GM21360 (cell line): ENCODE results near the gene YPEL1.
A peak's percentile ranks its signal among the peaks of the same experiment; 100 is the strongest.

Experiments used
- ATAC-seq: cut with Tn5 transposase; IDR thresholded peaks from one replicate; pipeline ENCODE4 v1.9.1; 2021; ENCODE audit warnings: mild to moderate bottlenecking, moderate library complexity; ENCODE audit not compliant: unreplicated experiment

The YPEL1 gene

GRCh38 chr22:21660904-21661303 is 74.7 kb downstream of the YPEL1 start:
- ATAC-seq, result no peak

GRCh38 chr22:21659864-21660525 is 75.6 kb downstream of the YPEL1 start:
- no peak for ATAC-seq

- ATAC-seq, result peak; percentile 61
Observed at GRCh38 chr22:21657360-21658032, 78.1 kb downstream of the YPEL1 start.

- no peak for ATAC-seq
Observed at GRCh38 chr22:21657020-21657359, 78.6 kb downstream of the YPEL1 start.

- ATAC-seq, result no peak
Observed at GRCh38 chr22:21652547-21653545, 82.7 kb downstream of the YPEL1 start.

- ATAC-seq, result peak; percentile 81
Observed at GRCh38 chr22:21652010-21652546, 83.5 kb downstream of the YPEL1 start.

GRCh38 chr22:21651521-21652009 is 84.0 kb downstream of the YPEL1 start:
- peak; percentile 20 for ATAC-seq

- ATAC-seq, result no peak
Observed at GRCh38 chr22:21650823-21651520, 84.6 kb downstream of the YPEL1 start.

- no peak for ATAC-seq
Observed at GRCh38 chr22:21650280-21650679, 85.3 kb downstream of the YPEL1 start.
